HG02610 (cell line): ENCODE results near the gene PSD2.
A peak's percentile ranks its signal among the peaks of the same experiment; 100 is the strongest.

ENCODE experiments used
- ATAC-seq: cut with Tn5 transposase; IDR thresholded peaks from one replicate; pipeline ENCODE4 v1.9.1; 2021; ENCODE audit warnings: mild to moderate bottlenecking, moderate library complexity; ENCODE audit not compliant: unreplicated experiment

Gene PSD2

DNA sequence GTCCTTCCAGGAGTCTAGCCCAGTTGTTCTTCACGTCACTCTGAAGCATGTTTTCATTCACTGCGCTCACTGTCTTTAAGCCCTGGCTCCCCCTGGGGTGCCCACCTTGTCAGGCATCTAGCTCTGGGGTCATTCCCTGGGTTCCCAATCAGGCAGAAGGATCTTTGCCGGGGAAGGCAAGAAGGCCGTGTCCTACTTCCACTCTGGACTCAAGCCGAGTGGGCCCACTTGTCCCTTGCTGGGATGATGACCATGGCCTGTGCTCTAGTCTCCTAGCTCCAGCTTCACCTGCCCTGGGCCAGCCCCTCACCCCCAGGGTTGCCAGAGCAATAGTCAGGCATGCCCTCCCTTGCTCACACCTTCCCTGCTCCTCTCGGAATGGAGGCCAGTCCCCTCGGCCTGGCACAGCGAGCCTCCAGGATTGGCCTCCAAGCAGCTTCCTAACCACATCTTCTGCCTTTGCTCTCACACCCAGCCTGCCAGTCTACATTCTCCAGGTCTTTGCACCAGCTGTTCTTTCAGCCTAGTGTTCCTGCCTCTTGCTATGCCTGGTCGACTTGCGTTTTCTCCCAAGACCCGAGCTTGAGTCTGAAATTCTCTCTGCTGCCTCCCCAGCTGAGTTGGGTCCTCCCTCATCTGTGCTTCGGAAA, 32.2 kb upstream of the PSD2 start:
- ATAC-seq: no peak

DNA sequence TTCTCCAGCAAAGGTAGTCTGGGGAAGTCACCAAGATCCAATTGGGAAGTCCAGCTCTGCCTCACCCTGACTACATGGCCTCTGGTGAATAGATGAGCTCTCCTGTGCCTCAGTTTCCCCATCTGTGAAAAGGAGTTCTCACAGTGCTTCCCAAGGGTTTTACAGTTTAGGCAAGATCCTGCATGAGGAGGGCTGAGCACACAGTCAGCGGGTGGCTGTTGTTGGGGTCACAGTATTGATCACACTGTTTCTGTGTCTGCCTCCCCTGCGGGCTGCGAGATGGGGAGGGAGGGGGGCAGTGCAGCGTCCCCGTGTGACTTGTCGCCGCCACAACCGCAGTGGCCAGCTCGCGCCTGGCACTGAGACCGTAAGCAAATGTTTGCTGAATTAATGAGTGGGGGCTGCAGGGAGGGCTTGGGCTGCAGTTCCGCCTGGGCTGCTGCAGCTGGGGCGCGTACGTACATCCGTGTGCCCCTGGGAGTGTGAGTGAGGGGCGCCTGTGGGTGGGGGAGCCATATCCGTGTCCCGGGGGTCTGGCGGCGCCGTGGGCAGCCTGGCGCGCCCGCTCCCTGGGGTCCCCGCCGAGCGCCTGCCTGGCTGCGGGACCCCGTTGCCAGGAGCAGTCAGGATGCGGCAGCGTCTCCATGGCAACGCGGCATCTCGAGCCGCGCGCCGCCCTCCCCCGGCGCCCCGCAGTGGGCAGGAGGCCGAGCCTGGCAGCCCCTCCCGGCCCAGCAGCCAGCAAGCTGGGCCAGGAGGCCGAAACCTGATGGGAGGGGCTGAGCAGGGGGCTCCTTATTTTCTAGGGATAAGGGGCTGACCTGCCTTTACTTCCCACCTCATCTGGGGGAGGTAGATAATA, 31.4 kb upstream of the PSD2 start:
- ATAC-seq: no peak

- ATAC-seq: no peak
These were observed 30.7 kb upstream of the PSD2 start for GRCh38 chr5:139764886-139765408.

- ATAC-seq: peak; percentile 81
These were observed 30.0 kb upstream of the PSD2 start for GRCh38 chr5:139765409-139766217.

DNA sequence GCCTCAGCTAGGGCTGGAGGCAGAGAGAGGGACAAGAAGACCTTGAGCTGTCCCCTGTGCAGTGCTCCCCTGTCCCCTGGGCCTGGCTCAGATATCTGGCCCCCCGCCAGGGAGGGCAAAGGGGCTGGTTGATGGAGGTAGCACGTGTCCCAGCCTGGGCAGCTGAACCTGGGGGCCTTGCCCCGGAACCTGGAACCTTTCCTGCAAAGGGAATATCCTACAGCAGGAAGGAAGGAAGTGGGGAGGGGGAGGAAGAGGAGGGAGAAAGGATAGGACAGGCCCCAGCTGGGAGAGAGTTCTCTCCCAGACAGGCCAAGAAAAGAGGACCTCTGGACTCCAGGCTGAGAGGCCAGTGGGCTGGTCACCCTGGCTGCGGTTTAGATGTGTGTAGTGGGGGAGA, 27.6 kb upstream of the PSD2 start:
- ATAC-seq: no peak

GRCh38 chr5:139768807-139769465, 26.7 kb upstream of the PSD2 start:
- no peak for ATAC-seq

DNA sequence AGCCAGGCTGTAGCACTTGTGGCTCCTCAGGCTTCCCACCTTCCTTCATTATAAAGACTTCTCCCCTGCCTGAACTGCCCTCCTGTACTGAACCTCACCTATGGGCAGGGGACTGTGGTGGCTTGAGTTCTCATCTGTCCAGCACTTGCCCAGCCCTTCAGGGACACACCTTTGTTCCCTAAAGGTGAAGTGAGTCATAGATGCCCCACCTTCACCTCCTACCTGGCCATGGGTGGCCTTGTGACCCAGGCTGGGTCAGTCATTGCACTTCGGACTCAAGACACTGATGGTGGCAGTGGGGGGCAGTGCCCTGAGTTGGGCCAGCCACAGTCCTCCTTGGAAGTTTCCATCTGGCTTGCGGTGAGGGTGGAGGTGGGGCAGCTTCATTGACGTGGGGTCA, 26.1 kb upstream of the PSD2 start:
- ATAC-seq: no peak

DNA sequence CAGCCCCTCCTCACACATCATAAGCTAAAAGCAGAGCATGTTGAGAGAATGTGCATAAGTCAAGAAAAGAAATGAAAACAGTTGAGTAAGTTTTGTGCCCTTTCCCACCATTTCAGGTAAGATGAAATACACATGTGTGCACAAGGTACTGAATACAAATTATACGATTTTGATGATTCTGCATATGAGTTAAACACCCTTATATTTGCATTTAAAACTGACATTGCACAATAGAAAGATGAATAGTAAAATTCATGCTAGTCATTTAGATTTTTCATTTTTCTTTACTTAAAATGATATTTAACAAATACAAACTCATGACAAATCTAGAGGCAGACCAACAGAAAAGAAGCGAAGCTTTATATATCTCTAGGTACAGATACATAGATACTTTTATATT, 24.9 kb upstream of the PSD2 start:
- ATAC-seq: no peak

- no peak for ATAC-seq
These were observed 23.4 kb upstream of the PSD2 start for GRCh38 chr5:139772089-139772791.

DNA sequence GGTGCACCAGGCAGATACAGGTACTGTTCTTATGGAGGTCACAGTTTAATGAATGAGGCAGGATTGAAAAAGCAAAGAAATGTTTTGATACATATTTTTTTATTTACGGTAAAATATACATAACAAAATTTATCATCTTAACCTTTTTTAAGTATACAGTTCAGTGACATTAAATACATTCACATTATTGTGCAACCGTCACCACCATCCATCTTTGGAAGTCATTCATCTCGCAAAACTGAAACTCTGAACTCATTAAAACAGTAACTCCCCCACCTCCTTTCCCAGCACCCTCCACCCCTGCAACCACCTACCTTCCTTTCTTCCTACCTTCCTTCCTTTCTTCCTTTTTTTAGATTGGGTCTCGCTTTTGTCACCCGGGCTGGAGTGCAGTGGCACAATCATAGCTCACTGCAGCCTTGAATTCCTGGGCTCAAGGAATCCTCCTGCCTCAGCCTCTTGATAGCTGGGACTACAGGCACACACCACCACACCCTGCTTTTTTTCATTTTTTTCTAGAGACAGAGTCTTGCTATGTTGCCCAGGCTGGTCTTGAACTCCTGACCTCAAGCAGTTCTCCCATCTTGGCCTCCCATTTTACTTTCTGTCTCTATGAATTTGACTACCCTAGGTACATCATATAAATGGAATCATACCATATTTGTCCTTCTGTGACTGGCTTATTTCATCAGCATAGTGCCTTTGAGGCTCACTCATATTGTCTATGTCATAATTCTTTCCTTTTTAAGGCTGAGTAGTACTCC, 22.5 kb upstream of the PSD2 start:
- no peak for ATAC-seq

DNA sequence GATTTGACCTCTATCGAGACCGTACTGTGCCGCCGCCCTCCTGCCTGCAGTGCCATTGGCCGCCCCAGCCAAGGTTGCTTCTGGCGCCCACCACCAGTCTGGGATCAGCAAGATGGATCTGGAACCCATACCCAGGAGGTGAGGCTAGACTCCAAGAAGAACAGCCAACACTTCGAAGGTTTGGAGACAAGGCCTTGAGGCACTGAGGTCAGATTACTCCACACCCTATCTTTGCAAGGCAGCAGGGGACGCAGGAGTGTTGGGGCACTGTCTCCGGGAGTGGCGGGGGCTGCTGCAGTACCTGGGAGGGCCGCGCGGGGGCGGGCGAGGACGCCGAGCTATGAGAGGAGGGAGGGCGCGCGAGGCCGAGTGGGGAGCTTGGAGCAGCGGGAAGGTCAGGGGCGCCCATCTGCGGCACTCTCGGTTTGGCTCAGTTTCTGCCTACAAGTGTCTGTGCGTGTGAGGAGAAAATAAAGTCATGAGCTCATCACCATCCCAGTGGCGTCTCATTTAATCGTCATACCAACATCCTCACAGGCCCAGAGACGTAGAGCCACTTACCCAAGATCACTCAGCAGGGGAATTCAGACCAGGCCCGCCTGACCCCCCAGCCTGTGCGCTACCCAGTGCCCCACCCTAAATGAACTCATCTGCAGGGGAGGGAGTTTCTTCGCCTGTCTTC, 20.5 kb upstream of the PSD2 start:
- ATAC-seq: peak; percentile 73

DNA sequence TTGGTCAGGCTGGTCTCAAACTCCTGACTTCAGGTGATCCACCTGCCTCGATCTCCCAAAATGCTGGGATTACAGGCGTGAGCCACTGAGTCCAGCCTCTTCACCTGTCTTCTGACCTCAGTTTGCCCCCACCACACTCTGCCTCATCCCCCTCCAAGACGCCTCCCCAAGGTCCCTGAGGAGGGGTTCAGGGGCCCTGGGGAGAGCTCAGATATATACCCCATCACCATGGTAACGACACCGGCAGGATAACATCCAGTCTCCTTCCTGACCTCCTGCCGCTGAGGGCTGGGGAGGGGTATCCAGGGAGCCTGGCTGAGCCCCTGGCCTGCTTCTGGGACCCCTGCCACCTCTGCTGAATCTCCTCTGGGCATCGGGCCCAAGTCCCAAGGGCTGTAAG, 19.7 kb upstream of the PSD2 start:
- ATAC-seq: no peak

DNA sequence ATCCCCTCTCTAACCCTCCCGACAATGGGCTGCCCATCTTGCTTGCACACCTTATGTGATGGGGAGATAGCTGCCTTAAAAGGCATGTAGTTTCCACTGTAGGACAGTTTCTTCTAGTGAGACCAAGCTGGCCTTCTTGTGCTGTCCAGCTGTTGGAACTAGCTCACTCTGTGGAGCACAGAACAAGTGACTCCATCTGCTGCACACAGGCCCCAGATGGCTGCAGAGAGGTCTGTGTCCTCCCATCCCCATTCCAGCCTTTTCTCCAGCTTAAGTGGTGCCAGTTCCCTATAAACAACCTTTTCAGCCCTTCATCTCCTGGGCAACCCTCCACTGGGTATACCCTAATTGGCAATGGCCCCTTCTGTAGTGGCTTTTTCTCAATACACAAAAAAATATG, 18.7 kb upstream of the PSD2 start:
- ATAC-seq: no peak

- ATAC-seq: no peak
These were observed 12.1 kb upstream of the PSD2 start for GRCh38 chr5:139783436-139783965.

- ATAC-seq: no peak
These were observed 11.1 kb upstream of the PSD2 start for GRCh38 chr5:139784488-139784887.

- no peak for ATAC-seq
These were observed 8.4 kb upstream of the PSD2 start for GRCh38 chr5:139787257-139787567.

- peak; percentile 71 for ATAC-seq
These were observed 7.9 kb upstream of the PSD2 start for GRCh38 chr5:139787568-139788293.

DNA sequence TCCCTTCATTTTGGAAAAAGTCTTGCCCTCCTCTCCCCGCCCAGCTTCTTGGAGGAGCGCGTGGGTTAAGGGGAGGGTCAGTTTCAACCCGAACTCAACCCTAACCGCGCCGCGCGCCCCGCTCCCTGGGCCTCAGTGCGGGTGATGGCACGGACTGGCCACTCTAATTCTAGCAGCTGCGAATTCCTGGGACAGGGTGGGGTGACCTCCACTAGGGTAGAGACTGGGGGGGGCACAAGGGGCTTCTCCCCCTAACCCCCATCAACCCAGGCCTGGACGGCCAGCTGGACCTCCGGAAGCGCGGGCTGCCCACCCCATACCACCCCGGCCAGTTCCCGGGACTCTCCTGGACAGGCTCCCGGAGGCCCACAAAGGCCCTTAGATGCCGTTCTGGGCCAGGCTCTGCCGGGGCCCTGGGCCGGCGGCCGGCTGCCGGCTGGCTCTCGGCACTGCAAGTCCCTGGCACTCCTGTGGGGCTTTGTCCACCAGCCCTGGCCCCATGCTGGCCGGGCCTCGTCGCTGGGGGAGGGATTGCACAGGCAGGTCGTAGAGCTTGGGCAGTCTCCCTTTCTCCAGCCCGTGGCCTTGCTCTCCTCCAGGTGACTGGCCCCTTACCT, 7.2 kb upstream of the PSD2 start:
- no peak for ATAC-seq
